GM18858 (cell line): ENCODE data around the gene UBE2S.
"Not testable (repeated sequence)": the region's sequence is repeated elsewhere in the genome, so short reads cannot be mapped to it uniquely, and the experiment has no call there.

Experiments
- ATAC-seq: cut with Tn5 transposase; IDR thresholded peaks from one replicate; pipeline ENCODE4 v1.9.1; 2021; ENCODE audit not compliant: unreplicated experiment

Gene UBE2S

GRCh38 chr19:55440411-55441105, 33.0 kb upstream of the UBE2S start:
- no peak for ATAC-seq

- ATAC-seq = no peak
Observed at GRCh38 chr19:55439052-55439451, 31.5 kb upstream of the UBE2S start.

GRCh38 chr19:55437410-55437809, 29.8 kb upstream of the UBE2S start:
- no peak for ATAC-seq

- no peak for ATAC-seq
Observed at GRCh38 chr19:55436847-55437246, 29.3 kb upstream of the UBE2S start.

- no peak for ATAC-seq
Observed at GRCh38 chr19:55435020-55435419, 27.4 kb upstream of the UBE2S start.

GRCh38 chr19:55434356-55434919, 26.9 kb upstream of the UBE2S start:
- no peak for ATAC-seq

- ATAC-seq = no peak
Observed at GRCh38 chr19:55433292-55433691, 25.7 kb upstream of the UBE2S start.

- ATAC-seq = no peak
Observed at GRCh38 chr19:55432241-55432959, 24.8 kb upstream of the UBE2S start.

GRCh38 chr19:55431183-55431582, 23.6 kb upstream of the UBE2S start:
- ATAC-seq = no peak

- no peak for ATAC-seq
Observed at GRCh38 chr19:55426042-55426441, 18.5 kb upstream of the UBE2S start.

GRCh38 chr19:55424518-55424917, 16.9 kb upstream of the UBE2S start:
- no peak for ATAC-seq

- ATAC-seq = no peak
Observed at GRCh38 chr19:55423225-55424005, 15.8 kb upstream of the UBE2S start.

- ATAC-seq = not testable (repeated sequence)
Observed at GRCh38 chr19:55421281-55421680, 13.7 kb upstream of the UBE2S start.

- ATAC-seq = no peak
Observed at GRCh38 chr19:55419624-55420236, 12.1 kb upstream of the UBE2S start.

GRCh38 chr19:55419103-55419502, 11.5 kb upstream of the UBE2S start:
- ATAC-seq = no peak

- no peak for ATAC-seq
Observed at GRCh38 chr19:55418185-55418584, 10.6 kb upstream of the UBE2S start.

GRCh38 chr19:55410168-55410567, 2.6 kb upstream of the UBE2S start:
- ATAC-seq = no peak

GRCh38 chr19:55409179-55409578, 1.6 kb upstream of the UBE2S start:
- not testable (repeated sequence) for ATAC-seq

GRCh38 chr19:55408533-55408872, 915 bp upstream of the UBE2S start:
- no peak for ATAC-seq

- ATAC-seq = peak; percentile 63
Observed at GRCh38 chr19:55407800-55408532, 378 bp upstream of the UBE2S start.
